Stimulated activated CD4-positive, alpha-beta T cell treated with anti-CD3 and anti-CD28 coated beads, Interleukin-4, amount 100 ng/mL, for 1 hour (primary cell): ENCODE measurements around the gene PAX9.

Experiments
- DNase-seq: peaks from one replicate; pipeline ENCODE4 v3.0.0-alpha.2; 2020

PAX9 gene

DNA sequence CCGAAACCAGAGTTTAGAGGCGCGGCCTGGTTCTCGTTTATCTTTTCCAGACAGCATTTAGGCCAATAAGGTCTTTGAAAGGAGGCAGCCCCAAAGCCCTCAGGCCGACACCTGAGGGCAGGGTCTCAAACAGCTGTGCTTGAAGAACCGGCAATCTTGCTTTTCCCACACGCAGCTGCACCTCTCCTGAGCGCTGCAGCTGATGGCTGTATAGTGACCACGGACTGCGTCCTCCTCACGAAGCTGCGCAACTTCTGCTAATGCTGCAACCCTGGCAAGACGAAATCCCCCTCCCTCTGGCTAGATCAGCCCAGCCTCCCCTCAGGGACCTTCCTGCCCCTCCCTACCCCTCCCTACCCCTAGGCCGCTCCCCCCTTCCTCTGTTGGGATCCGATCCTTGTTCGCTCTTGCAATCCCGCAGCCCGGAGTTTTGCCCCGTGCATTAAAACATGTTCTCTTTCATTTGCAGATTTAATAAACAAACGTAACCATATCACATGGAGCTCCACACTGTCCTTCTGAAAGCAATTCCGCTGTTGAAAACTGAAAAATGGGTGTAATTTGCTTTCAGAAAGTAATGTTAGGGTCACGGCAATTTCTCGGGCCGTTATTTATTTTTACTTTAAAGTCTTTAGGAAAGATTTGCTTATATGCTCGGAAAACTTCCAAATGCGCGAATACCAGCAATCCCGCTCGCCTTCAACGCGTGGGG is 4.8 kb upstream of the PAX9 start:
- no peak for DNase-seq

- no peak for DNase-seq
Measured at GRCh38 chr14:36657399-36658122, 4.1 kb upstream of the PAX9 start.

DNA sequence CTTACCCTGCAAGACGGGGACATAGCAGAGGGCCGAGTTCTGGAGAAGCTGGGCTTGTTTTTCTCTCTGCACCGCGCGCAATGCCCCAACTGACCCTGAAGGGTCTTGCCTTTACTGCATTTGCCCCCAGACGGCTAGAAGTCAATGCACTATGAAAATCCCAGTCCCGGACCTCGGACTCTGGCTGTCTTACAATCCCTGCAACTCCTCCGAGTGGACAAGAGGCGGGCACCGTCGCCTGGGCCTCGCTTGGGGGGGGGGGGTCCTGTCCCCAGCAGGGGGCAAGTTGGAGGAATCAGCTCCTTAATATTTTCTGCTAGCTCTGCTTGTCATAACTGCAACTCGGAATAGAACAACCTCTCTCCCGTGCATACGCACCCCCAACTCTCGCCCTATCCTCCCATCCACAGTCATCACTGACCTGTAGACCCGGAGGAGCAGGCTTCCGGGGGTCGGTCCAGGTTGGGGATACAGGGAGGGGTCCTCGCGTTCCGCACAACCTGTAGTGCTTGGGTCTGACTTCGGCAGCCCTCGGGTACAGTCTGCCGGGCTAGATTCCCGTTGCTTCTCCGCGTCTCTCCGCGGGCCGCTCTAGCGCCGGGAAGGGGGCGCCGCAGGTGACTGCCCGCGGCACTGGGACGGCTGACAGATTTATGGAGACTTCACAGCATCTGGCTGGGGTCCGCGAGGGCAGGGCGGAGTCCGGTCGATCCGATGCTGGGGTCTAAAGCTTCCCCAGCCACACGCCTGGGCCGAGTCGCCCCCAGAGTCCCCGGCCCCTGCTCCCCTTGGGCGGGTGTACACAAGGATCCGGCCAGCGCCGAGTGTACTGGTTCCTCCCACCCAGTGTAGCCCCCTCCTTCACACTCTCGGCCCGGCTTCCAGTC is 3.3 kb upstream of the PAX9 start:
- DNase-seq, result no peak

GRCh38 chr14:36659010-36659821 is 2.4 kb upstream of the PAX9 start:
- DNase-seq, result no peak

DNA sequence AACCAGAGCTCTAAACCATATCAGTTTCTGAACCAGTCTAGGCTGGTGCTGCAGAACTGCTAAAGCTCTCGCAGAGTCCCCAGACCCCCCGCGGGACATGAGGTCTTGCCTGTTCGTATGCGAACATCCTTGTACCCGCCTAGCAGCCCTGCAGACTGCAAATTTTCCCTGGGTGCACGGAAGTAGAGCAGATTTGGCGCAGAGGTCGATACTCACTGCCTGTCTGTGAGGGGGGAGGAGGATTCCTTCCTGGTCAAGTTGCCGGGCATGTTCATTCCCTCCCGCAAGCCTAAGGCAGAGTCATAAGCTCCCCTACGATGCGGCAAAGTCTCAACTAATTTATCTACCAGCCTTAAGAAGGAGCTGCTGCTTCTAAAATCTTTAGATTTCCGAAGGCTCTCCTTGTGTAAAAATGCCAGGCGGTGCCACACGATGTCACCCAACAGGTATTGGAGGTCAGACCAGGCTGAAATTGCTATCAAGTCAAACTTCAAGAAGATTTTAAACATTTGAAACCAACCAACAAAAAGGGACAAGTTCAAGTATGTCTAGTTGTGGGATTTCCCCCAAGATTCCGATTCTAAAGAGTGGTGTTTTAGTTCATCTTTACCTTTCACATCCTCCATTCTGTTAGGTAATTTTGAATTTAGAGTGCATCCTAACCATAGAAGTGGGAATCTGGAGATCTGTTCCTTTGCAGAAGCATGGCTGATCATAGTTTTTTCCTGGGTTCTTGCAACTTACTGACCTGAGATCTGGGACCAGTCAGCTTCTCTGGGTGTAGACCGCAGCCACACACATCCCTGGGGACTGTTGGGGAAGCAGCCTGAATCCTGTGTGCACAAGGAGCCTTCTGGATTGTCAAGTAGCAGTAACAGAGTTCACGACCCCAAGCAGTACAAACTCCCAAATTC is 1.6 kb upstream of the PAX9 start:
- no peak for DNase-seq

DNA sequence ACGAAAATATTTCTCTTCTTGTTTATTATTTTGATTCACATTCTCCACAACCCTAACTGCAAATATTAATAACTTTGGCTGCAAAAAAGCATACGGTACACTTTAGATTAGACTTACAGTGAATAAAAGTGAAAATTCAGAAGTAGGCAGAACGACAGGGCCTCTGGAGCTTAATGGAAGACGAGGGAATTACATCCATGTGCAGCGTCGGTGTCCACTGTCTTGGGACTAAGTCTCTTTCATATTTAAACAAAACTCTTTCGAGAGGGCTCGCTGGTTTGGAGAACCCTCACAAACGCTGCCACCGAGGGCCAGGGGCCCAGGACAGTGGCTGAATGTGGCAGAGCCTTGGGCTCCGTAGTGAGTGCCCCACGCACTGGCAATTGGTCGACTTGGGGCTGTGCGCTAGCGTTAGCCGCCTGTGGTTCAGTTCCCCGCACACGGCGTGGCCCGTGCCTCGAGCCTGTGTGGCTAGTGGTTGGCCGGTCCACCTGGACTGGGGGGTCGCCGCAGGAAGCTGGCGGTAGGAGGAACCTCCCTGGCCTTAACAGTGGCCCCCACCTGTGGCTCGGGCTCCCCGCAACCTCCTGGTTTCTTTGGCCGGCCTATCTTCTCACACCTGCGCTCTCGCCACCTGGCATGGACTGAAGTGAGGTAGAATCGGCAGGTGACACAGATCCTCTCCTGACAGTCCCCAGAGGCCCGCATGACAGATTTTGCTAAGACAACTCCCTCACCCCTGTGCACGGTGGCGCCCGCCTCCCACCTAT is 739 bp upstream of the PAX9 start:
- no peak for DNase-seq

DNA sequence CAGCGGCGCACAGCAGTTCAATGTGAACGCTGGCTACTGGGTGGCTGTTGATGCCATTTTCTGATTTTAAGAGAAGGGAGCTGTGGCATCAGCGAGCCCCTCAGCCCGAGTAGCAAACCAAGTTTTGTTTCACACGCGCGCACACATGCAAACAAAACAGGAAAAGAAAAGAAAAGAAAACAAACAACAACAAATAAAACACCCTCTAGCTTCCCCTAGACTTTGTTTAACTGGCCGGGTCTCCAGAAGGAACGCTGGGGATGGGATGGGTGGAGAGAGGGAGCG is 540 bp downstream of the PAX9 start:
- no peak for DNase-seq

- no peak for DNase-seq
Measured at GRCh38 chr14:36662543-36663403, 1.1 kb downstream of the PAX9 start.

DNA sequence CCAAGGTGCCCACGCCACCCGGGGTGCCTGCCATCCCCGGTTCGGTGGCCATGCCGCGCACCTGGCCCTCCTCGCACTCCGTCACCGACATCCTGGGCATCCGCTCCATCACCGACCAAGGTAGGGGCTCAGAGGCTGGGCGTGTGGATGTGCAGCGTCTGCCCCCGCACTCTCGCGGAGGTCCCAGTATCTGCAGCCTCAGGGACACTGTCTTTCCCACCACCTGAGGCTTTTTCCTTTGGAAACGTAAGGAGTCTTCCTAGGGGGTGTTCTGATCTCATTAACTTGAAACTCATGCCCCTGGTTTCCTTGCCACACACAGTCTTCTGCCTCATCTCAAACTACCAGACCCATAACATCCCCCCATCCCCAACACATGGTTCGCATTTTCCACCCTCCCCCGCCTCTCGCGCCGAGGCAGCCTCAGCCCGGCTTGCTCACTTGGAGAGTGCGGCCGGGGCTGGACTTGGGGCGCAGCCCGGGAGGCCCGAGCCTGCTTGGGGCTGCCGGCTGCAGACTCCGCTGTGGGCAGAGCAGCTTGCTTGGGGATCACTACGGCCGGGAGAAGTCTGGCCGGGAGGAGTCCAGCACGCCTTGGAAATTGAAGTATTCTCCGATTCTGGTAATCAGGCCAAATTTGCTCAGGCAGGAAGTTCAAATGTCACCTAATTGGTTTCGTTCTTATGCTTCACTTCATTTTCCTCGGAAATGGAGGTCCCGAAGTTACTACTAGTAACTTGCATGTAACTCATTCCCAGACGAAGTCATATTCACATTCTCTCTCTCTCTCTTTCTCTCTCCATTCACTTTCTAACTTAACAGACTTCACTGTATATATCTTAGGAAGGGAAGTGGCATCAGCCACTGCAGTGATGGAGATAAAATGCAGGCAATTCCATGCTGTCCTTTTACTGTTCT is 2.0 kb downstream of the PAX9 start:
- no peak for DNase-seq

- DNase-seq, result no peak
Measured at GRCh38 chr14:36664322-36665193, 2.9 kb downstream of the PAX9 start.

GRCh38 chr14:36665887-36666415 is 4.3 kb downstream of the PAX9 start:
- no peak for DNase-seq

DNA sequence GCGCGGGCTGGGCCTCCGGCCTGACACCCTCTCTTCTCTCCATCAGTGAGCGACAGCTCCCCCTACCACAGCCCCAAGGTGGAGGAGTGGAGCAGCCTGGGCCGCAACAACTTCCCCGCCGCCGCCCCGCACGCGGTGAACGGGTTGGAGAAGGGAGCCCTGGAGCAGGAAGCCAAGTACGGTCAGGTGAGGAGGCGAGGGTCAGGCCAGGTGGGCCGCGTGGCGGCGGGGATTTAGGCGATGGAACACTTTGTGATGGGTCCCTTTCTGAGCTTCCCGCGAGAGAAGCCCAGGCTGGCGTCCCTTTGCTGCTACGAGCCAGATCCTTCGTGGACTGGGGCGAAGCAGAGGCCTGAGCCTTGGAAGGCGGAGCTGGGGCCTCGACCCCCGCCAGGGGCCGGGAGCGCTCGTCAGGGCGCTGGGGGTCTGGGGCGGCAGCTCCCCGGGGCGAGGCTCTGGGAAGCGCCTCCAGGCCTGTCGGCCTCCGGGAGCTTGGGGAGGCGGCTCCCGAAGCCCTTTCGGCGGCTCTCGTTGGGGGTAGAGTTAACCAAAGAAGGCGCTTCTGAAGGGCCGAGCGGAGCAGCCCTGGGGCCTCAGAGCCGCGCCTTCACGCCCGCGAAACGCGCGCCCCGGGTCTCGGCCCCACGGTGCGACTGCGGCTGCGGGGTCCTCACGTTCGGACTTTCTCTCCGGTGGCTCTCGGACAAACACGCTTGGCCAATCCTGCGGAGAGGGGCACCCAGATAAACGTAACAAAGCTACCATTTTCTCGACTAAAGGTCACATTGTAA is 5.0 kb downstream of the PAX9 start:
- no peak for DNase-seq

DNA sequence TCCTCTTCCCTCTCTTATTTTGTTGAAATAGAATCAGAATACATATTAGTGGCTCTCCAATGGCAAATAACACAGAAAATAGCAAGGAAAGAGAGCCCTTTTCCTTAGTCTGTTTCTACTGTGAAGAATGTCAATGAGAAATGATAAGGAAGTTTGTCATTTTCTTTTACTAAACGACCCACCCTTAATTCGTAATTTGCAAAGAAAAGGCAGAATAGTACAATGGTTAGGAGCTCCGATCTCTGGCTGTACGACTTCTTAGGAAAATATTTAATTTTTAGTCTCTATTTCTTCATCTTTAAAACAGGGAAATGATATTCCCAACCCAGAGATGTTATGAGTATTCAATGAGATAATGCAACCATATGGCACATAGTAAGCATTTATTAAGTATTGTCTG is 6.0 kb downstream of the PAX9 start:
- no peak for DNase-seq

- DNase-seq, result no peak
Measured at GRCh38 chr14:36671149-36671548, 9.5 kb downstream of the PAX9 start.

GRCh38 chr14:36672095-36672494 is 10.4 kb downstream of the PAX9 start:
- no peak for DNase-seq

GRCh38 chr14:36674659-36675058 is 13.0 kb downstream of the PAX9 start:
- DNase-seq, result no peak

DNA sequence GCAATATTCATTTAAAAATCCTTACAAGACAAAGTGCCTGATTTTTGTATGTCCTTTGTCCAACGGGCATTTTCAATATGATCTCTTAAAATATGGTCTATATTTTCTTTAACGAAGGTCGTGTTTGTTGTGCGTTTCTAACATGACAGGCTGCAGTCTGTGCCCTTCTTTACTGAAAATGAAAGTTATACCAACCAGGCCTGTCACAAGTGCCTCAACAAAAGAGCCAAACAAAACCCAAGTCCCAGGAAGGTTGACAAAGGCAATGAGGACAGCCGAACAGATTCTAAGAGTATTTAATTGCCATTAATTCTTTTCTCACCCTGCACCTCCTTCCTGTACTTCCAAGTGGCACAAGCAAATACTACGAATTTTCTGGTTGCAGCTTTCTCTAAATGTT is 13.9 kb downstream of the PAX9 start:
- no peak for DNase-seq
